ENCODE measurements around the gene RASA3.
"Not testable (repeated sequence)": the region's sequence is repeated elsewhere in the genome, so short reads cannot be mapped to it uniquely, and the experiment has no call there.

RASA3 gene

DNA sequence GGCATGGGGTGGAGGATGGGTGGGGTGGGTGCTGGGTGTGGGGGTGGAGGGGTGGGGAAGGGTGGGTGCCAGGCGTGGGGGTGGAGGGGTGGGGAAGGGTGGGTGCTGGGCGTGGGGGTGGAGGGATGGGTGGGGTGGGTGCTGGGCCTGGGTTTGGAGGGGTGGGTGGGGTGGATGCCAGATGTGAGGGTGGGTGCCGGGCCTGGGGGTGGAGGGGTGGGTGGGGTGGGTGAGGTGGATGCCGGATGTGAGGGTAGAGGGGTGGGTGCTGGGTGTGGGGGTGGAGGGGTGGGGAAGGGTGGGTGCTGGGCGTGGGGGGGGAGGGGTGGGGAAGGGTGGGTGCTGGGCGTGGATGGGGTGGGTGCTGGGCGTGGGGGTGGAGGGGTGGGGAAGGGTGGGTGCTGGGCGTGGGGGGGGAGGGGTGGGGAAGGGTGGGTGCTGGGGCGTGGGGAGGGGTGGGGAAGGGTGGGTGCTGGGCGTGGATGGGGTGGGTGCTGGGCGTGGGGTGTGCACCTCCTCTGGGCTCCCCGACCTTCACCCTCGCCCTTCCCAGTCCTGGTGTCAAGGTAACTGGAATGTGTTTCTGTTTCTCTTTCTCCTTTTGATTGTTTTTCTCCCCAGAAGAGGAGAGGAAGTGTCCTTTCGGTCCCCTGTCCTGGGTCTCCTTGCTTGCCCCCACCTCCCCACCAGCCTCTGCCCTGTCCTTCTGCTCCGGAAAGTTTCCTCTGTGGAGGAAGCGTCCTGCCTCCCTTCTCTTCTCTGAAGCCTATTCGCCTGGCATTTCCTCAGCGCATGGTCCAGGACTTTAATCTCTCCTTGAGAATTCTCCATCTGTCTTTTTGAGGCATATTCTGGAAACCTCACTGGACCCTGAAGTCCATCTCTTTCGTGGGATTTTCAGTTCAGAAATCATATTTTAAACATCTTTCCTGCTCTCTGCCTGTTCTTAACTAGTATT lies 23.8 kb upstream of the RASA3 start:
- DNase-seq: no peak

DNA sequence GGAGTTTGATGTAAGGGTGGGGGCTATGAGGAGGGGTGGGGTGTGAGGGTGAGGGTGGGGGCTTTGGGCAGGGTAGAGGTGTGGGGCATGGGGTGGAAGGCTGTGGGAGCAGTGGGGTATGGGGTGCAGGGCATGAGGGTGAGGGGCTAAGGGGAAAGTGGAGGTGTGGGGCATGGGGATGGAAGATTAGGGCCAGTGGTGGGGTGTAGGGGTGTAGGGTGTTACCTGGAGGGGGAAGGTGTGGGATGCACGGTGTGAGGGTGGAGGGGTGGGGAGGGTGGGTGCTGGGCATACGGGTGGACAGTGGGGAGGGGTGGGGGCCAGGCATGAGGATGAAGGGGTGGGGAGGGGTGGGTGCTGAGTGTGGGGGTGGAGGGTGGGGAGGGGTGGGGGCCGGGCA lies 22.9 kb upstream of the RASA3 start:
- no peak for DNase-seq

DNA sequence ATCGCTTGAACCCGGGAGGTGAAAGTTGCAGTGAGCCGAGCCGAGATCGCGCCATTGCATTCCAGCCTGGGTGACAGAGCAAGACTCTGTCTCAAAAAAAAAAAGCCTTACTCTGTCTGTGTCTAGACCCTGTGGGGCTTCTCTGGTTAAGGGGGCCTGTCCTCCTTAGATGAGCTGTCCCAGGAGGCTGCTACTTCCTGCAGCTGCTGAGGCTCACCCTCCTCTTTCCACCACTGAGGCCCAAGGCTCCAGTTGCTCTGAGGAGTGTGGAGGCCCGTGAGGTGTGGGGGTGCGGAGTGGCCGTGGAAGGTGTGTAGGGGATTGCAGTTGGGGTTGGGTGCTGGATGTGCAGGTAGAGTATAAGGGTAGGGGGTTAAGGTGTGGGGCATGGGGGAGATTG lies 22.1 kb upstream of the RASA3 start:
- no peak for DNase-seq

DNA sequence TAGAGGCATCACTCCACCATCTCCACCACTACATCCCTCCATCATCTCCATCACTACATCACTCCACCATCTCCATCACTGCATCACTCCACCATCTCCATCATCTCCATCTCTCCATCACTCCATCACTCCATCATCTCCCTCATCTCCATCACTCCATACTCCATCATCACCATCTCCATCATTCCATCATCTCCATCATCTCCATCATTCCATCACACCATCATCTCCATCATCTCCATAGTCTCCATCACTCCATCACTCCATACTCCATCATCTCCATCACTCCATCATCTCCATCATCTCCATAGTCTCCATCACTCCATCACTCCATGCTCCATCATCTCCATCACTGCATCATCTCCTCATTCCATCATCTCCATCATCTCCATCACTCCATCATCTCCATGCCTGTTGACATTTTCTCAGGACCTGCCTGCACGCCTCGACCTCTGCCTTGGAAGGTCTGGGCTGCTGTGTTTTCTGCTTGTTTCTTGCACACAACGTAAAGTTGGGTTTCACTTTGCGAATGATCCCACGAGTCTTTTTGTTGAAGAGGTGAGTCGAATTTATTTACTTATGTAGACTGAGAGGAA lies 21.2 kb upstream of the RASA3 start:
- no peak for DNase-seq

DNA sequence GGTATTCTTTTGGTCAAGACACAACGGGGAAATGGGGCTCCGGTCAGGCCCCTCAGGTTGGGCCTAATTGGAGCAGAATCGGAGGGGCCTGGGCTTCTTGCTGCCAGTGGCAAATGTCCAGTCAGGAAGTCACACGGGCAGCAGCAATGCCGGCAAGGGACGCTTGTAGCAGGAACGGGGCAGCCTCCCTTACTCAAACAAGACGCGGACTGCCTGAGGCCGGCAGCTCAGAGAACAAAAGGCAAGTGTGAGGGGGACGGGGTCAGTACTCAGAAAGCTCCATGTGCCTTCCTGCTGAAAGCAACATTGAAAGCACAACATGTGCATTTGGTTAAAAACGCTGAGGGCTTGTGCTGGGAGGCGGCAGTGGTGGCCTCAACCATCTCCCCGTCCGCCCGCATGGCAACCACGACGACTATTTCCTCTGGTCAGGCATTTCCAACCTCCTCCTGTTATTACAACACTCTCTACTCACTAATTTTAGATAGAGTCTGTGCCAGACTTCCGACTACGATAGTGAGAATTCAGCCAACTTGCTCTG lies 20.5 kb upstream of the RASA3 start:
- no peak for DNase-seq

DNA sequence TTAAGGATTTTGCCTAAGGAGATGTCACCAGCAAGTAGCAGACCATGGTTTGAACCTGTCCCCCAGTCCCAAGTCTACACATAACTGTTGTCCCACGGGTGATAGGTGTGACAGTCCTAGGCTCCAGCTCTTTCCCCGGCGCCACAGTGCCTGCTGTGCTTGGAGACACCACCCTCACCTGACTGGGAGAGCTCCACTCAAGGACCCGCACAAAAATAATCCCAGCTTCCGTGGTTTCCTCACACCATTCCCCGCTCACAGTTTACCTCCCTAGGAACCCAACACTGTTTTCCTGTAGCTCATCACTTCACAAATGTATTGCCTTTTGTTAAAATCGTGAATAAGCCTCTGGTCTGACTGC lies 19.8 kb upstream of the RASA3 start:
- DNase-seq: no peak

DNA sequence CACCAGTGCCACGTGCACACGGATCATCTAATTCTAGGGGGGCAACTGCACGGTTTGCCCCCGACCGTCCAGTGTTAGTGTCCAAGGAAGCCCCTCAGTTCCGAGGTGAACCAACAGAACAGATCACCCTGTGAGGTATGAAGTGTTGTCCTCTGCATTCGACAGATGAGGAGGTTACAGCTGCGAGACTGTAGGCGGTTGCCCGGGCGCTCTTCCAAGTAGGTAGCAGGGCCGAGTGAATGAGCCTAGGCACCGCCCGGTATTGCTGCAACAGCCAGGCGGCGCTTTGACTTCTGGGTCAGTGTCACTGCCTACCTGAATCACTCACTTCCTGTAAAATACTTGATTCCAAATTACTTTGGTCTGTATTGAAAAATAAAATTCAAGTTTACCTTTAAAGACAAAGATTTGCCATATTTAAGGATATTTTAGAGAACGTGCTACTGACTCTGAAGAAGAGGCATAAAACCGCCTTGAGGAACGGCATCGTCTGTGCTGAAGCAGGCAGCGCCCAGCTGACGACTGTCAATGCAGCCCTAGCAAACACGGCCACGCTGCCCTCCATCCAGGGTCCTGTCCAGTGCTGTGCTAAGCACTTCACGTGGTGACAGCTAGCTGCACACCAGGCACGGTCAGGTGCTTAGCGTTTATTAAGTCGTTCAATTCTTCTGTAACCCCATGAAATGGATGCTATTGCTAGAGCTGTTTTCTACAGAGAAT lies 19.3 kb upstream of the RASA3 start:
- peak; percentile 62 for DNase-seq

DNA sequence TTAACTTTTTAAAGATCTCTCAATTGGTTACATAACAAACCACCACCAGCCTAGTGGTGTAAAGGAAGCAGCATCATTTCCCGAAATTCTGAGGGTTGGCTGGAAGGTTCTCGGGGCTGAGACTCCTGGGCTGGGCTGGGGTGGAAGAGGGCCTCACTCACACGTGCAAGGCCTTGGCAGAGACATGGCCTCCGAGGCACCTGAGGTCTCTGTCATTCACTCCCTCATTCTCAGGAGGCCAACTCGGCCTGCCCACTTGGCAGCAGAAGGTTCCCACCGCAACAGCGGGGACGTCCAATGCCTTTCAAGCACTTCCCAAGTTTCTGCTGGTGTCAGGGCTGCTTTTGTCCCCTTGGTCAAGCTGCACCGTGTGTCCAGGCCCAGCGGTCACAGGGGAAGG lies 18.6 kb upstream of the RASA3 start:
- no peak for DNase-seq

DNA sequence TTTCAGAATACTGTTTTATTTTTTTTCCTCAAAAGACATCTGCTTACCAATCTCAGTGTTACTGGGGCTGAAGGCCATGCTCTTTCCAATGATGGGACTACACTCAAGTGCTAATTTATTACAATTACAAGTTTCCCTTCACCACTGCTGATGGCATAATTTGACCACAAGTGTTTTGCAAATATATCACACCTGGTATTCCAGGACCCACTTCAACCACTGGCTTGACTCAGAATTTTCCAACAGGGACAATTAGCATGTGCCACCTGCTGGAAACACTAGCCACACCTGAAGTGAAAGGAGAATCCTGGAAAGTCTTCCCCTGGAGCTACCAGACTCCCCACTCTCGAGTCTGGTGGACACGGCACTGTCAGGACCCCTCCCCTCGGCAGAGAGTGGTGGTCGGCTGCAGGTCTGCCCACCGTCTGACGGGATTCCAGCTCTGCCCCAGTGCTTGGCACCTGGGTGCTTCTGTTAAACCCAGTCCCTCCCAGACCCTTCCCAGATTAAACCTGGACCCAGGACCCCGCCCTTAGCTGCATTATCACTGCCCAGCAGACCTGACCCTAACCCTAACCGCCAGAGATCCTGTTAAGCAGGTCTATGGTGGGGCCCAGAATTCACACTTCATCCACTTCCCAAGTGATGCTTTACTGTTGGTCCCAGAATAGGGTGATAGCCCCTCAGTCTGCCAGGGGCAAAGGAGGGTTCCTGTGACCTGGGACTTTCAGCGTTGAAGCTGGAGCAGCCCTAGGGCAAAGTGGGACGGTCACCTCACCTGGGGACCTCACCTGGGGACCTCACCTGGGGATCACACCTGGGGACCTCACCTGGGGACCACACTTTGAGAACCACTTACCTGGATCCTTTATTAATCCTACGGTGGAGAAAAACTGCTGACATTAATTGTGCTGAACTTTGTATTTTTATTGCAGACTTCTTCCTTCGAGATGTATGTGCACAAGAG lies 17.6 kb upstream of the RASA3 start:
- DNase-seq: no peak

DNA sequence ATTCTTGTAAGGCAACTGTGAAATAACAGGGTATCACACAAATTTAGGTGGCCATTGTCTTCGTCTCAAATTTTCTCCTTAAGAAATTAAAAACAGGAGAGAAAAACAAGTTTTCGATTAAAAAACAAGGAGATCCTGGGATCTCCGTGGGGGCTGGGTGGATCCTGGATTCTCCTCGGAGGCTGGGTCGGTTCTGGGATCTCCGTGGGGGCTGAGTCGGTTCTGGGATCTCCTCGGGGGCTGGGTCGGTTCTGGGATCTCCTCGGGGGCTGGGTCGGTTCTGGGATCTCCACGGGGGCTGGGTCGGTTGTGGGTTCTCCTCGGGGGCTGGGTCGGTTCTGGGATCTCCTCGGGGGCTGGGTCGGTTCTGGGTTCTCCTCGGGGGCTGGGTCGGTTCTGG lies 16.5 kb upstream of the RASA3 start:
- DNase-seq: not testable (repeated sequence)

DNA sequence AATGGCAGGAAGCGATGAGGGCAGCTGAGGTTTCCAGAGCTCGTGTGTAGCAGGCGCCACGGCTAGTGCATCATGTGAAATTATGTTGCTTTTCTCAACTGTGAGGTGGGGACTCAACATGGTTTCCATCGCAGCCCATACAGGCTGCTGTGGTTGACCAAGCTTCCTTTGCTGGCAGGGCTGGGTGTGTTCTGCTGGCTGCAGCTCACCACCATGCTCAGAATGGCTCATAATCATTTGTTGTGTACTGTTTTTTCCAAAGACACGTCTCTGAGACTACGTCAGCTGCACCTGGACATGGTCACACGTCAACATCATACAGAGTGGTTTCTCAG lies 16.1 kb upstream of the RASA3 start:
- DNase-seq: peak; percentile 84

DNA sequence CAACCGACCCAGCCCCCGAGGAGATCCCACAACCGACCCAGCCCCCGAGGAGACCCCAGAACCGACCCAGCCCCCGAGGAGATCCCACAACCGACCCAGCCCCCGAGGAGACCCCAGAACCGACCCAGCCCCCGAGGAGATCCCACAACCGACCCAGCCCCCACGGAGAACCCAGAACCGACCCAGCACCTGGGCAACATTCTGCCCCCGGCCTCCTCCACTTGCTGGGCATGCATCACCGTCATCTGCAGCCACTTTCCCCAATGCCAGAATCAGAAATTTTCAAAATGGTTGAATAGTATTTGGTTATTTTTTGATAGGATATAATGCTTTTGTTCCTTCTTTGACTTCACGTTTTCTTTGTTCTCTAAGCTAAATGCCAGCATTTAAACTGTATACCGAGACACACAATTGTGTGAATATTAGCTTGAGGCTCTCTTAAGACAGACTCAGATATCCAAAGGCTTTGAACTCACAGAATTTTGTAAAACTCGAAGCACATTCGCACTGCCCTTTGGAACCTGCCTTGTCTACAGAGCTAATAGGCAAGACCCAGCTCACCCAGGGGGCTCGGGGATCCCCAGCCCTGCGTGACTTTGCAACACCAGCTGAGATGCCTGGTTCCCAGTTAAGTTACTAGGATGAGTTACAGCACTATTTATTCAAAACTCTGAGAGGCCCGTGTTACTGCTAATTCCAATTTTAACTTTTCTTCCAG lies 15.5 kb upstream of the RASA3 start:
- DNase-seq: no peak

DNA sequence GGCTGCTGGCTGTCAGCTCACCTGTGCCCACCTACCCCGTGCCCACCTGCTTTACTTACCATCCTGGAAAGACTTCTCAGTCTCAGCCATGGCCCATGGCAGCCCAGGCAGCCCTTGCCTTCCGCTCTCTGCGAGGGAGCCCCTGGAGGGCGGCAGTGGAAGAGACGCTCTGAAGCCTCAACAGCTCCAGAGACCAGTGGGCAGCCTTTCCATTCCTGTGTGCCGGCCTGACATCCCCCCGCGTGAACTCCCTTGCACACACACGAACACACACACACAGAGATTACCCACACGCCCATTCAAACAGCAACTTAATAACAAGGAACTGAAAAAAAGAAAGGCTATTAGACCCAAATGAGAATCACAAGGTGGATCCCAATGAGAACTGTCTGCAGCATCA lies 14.2 kb upstream of the RASA3 start:
- no peak for DNase-seq

DNA sequence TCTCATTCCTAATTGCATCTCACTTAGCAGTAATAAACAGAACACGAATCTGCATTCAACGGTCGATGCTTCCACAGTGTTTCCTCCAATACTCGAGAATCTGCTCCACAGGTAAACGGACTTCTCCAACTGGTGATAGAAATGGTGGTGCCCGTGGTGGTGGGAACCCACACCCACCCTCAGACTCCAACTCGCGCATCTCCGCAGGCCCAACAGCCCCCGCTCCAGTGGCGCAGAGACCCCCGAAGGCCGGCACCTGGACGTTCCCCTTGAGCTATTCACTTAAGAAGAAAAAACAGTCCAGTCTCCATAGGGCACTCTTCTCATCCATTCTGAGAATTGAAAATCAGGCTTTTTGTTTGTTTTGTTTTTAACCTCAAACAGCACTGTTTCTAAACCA lies 13.8 kb upstream of the RASA3 start:
- no peak for DNase-seq

DNA sequence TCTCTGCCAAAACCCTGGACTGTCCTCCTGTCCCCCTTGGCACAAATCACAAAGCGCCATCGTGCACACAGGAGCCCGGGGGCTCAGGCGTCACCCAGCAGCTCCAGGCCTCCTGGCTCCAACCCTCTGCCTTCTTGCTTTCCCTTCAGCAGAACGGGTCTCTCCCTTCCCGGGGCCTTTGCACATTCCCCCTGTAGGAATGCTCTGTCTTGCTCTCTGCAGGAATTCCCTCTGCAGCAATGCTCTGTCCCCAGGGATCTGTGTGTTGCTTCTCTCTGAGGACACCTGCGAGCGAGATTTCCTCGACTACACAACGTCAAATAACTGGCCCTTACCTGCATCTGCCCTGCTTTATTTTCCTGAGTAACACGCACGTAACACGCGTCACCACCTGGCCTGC lies 13.3 kb upstream of the RASA3 start:
- DNase-seq: no peak

DNA sequence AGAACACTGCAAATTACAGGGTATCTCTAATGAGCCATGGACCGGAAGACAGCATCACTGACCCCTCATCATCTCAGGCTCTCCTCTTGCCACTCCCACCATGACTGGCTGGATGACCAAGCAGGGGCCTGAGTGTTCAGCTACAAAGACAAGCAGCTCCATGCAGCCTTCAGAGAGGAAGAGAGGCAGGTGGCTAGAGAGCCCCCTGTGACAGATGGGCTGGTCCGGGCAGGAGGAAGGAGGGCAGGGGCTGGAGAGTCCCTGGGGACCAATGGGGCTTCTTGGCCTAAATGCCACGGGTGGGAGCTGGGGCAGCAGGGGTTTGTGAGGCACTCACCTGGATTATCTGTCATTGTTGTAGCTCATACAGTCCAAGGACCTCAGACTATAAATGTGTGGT lies 12.8 kb upstream of the RASA3 start:
- DNase-seq: no peak

DNA sequence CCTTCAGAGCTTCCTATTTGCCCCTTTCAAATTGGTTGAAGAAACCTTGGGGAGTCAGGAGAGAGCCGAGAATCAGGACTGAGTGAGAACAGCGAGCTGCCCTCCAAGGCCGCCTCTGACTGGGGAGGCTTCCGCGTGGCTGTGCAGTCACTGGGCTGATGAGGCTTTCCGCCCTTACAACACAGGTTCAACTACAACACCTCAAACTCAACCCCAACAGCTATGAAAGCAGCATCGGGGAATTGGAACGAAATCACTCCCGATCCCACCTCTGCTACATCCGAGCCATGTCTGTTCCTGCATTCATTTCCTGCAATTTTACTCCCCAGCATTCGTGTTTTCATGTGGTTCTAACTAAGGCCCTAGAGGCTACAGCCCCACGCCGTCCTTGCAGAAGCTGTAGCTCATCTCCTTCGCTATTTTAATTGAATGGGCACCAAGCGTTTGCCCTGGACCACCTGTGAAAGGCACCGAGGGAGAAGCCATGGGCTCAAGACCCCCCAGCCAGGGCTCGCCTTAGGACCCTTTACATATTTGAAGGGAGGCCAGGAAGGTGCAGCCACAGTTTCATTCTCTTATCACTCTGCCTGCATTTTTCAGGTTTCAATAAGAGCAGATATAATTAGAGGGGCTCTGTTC lies 12.3 kb upstream of the RASA3 start:
- DNase-seq: no peak

DNA sequence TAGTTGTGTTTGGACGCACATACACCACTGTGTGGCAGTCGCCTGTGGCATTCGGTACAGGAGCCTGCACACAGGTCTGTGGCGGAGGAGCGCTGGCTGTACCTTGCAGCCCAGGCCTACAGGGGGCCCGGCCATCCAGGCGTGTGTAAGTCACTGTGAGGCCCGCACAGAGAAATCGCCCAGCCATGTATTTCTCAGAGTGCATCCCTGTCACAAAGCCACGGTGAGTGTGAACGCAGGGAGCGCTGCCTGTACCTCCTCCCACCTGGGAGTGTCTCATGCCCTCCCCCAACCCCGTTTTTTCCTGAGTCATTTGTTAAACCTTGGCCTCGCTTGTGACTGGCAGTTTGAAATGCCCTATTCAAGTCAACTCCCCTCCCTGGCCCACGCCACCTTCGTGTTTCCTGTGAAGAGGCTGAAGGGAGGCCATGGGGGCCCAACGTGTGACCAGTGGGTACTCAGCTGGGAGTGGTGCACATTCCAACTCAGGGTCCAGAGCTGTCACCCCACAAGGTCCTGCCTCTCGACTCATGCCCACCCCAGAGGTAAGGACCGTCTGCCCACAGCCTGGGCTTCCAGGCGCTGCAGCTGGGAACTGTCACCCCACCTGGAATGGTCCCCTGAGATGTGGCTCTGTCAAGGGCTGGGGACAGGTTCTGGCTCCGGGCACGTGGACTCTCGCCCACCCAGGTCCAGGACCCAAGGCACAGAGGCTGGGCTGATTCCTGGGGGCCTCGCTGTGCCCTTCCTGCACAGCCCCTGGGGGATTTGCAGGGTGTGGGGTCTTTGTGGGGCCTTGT lies 11.6 kb upstream of the RASA3 start:
- peak; percentile 56 for DNase-seq

DNA sequence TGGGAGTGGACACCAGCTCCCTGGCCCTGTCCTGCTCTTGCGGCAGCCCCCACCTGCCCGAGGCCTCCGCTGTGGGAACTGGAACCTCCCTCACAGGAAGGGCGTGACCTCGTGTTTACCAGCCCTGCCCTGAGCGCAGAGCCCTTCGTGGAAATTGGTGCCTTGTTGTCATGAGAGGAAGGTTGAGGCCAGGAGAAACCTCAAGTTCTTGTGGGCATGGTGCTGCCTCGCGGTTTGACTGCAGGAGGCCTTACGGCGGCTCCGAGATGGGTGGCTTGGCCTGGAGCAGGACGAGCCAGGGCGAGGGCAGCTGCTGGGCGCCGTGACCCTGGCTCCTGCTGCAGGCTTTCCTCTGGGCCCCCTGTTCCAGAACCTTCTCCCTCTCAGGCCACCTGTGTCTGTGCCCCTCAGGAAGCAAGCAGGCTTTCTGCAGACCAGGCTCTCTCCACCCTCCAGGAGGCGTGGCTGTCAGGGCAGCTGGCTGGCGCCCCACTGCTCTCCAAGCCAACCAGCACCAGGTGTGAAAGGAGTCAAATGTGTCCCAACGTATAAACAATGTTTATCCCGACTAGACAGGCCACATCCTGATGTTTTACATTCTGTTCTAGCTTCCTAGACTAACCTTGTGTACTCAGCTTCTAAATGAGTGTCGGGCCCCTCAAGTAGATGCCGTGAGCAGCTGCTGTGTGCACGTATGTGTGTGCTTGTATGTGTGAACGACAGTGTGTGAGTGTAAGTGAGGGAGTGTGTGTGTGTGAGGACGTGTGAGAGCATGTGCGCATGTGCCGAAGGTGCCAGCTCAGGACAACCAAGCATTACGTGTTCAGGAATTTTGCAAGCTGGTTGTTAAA lies 10.4 kb upstream of the RASA3 start:
- DNase-seq: peak; percentile 67

DNA sequence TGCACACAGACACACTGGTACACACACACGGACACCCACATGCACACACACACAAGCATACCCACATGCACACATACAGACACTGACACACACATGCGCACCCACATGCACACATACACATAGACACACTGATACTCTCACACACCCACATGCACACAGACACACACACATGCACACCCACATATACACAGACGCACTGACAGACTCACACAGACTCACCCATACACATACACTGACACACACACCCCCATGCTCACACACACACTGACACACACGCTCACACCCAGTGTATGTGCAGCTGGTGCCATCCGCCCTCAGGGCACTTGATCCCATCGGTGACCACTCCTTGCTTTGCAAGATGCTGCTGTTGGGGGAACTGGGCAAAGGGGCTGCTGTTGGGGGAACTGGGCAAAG lies 9.7 kb upstream of the RASA3 start:
- DNase-seq: no peak

Data from activated naive CD4-positive, alpha-beta T cell treated with Interleukin-2 at 50 U/mL for 16 hours (primary cell).